ENCODE measurements around the gene TNRC6B. TPM values are rescaled to one million over a fixed set of nuclear protein-coding genes. Genes with fewer than 3 reads are reported as not detected.

Gene TNRC6B
- total and polyA plus RNA-seq, 4 donors = 2.0 to 85.0 (median 46.0) TPM

- Histone ChIP-seq H3K4me1 (ENCODE audit: control insufficient read depth in 1 of 2, insufficient read depth in 2 of 2, low read length in 2 of 2) (peaks cover 4% of the 10 kb centered on the region in 2 donors), H3K4me3 (ENCODE audit: low read length in 2 of 2) (no peak overlapping the region), H3K36me3 (ENCODE audit: control insufficient read depth in 1 of 2, insufficient read depth in 2 of 2, low read length in 1 of 2) (no peaks in the 10 kb centered on the region), H3K9me3 (ENCODE audit: control insufficient read depth, low read length) (no peaks in the 10 kb centered on the region), H3K27ac (ENCODE audit: low read depth in 1 of 2, low read length in 2 of 2) (no peak overlapping the region), H3K27me3 (ENCODE audit: control insufficient read depth in 1 of 2, insufficient read depth in 2 of 2, low read length in 1 of 2) (no peaks in the 10 kb centered on the region)
- no peak for ATAC-seq (ENCODE audit: low FRiP score)
- 94 to 97% methylated on average over 7 of the region's 7 CpGs for WGBS, 2 donors
- no peak for DNase-seq
- intact Hi-C loops (cut with DNase I) = no loop called here
Observed at GRCh38 chr22:40199852-40200251, 22.1 kb downstream of the TNRC6B start.

GRCh38 chr22:40200795-40201530 lies 23.2 kb downstream of the TNRC6B start:
- WGBS, 2 donors = 45 to 52% methylated on average over 7 of the region's 7 CpGs
- DNase-seq (no peak), ATAC-seq (ENCODE audit: low FRiP score) (no peak)
- intact Hi-C loops (cut with DNase I) = no loop called here
- H3K4me3 ChIP-seq (ENCODE audit: low read length in 2 of 2) = no peak overlapping the region
- H3K36me3 ChIP-seq (ENCODE audit: control insufficient read depth in 1 of 2, insufficient read depth in 2 of 2, low read length in 1 of 2) = no peaks in the 10 kb centered on the region
- H3K27ac ChIP-seq (ENCODE audit: low read depth in 1 of 2, low read length in 2 of 2) = no peak overlapping the region
- no peaks in the 10 kb centered on the region for H3K9me3 ChIP-seq (ENCODE audit: control insufficient read depth, low read length)
- H3K4me1 ChIP-seq (ENCODE audit: control insufficient read depth in 1 of 2, insufficient read depth in 2 of 2, low read length in 2 of 2) = peaks cover 4% of the 10 kb centered on the region in 2 donors
- no peaks in the 10 kb centered on the region for H3K27me3 ChIP-seq (ENCODE audit: control insufficient read depth in 1 of 2, insufficient read depth in 2 of 2, low read length in 1 of 2)

- H3K4me3 ChIP-seq (ENCODE audit: low read length in 2 of 2) = no peak overlapping the region
- H3K27me3 ChIP-seq (ENCODE audit: control insufficient read depth in 1 of 2, insufficient read depth in 2 of 2, low read length in 1 of 2) = no peaks in the 10 kb centered on the region
- ATAC-seq (ENCODE audit: low FRiP score) (no peak), DNase-seq (no peak)
- no peaks in the 10 kb centered on the region for H3K9me3 ChIP-seq (ENCODE audit: control insufficient read depth, low read length)
- intact Hi-C loops (cut with DNase I) = no loop called here
- H3K36me3 ChIP-seq (ENCODE audit: control insufficient read depth in 1 of 2, insufficient read depth in 2 of 2, low read length in 1 of 2) = no peaks in the 10 kb centered on the region
- WGBS, 2 donors = 57 to 64% methylated on average over 9 of the region's 9 CpGs
- peaks cover 4% of the 10 kb centered on the region in 2 donors for H3K4me1 ChIP-seq (ENCODE audit: control insufficient read depth in 1 of 2, insufficient read depth in 2 of 2, low read length in 2 of 2)
- H3K27ac ChIP-seq (ENCODE audit: low read depth in 1 of 2, low read length in 2 of 2) = peak overlapping the region in 1 of 2 donors; percentile 69
Observed at GRCh38 chr22:40202225-40202944, 24.7 kb downstream of the TNRC6B start.

- intact Hi-C loops (cut with DNase I) = no loop called here
- Histone ChIP-seq H3K27ac (ENCODE audit: low read depth in 1 of 2, low read length in 2 of 2) (peak overlapping the region; percentile 74 to 83), H3K4me1 (ENCODE audit: control insufficient read depth in 1 of 2, insufficient read depth in 2 of 2, low read length in 2 of 2) (peaks cover 4 to 5% of the 10 kb centered on the region in 2 donors), H3K36me3 (ENCODE audit: control insufficient read depth in 1 of 2, insufficient read depth in 2 of 2, low read length in 1 of 2) (no peaks in the 10 kb centered on the region), H3K27me3 (ENCODE audit: control insufficient read depth in 1 of 2, insufficient read depth in 2 of 2, low read length in 1 of 2) (no peaks in the 10 kb centered on the region), H3K4me3 (ENCODE audit: low read length in 2 of 2) (no peak overlapping the region), H3K9me3 (ENCODE audit: control insufficient read depth, low read length) (no peaks in the 10 kb centered on the region)
- ATAC-seq (ENCODE audit: low FRiP score) = peak; percentile 46
- WGBS, 2 donors = 8 to 12% methylated on average over 5 of the region's 5 CpGs
- DNase-seq = no peak
Observed at GRCh38 chr22:40203572-40203971, 25.8 kb downstream of the TNRC6B start.

- ATAC-seq (ENCODE audit: low FRiP score) (no peak), DNase-seq (no peak)
- intact Hi-C loops (cut with DNase I) = no loop called here
- Histone ChIP-seq H3K36me3 (ENCODE audit: control insufficient read depth in 1 of 2, insufficient read depth in 2 of 2, low read length in 1 of 2) (no peaks in the 10 kb centered on the region), H3K4me3 (ENCODE audit: low read length in 2 of 2) (no peak overlapping the region), H3K27ac (ENCODE audit: low read depth in 1 of 2, low read length in 2 of 2) (peak overlapping the region; percentile 23 to 74), H3K9me3 (ENCODE audit: control insufficient read depth, low read length) (no peaks in the 10 kb centered on the region), H3K27me3 (ENCODE audit: control insufficient read depth in 1 of 2, insufficient read depth in 2 of 2, low read length in 1 of 2) (no peaks in the 10 kb centered on the region), H3K4me1 (ENCODE audit: control insufficient read depth in 1 of 2, insufficient read depth in 2 of 2, low read length in 2 of 2) (peaks cover 4 to 5% of the 10 kb centered on the region in 2 donors)
- 4 to 8% methylated on average over 5 of the region's 5 CpGs for WGBS, 2 donors
Observed at GRCh38 chr22:40204321-40205116, 26.8 kb downstream of the TNRC6B start.

GRCh38 chr22:40206561-40206960 lies 28.8 kb downstream of the TNRC6B start:
- ATAC-seq (ENCODE audit: low FRiP score) (no peak), DNase-seq (no peak)
- intact Hi-C loops (cut with DNase I) = no loop called here
- no peaks in the 10 kb centered on the region for H3K9me3 ChIP-seq (ENCODE audit: control insufficient read depth, low read length)
- H3K27ac ChIP-seq (ENCODE audit: low read depth in 1 of 2, low read length in 2 of 2) = no peak overlapping the region
- H3K36me3 ChIP-seq (ENCODE audit: control insufficient read depth in 1 of 2, insufficient read depth in 2 of 2, low read length in 1 of 2) = no peaks in the 10 kb centered on the region
- no peaks in the 10 kb centered on the region for H3K27me3 ChIP-seq (ENCODE audit: control insufficient read depth in 1 of 2, insufficient read depth in 2 of 2, low read length in 1 of 2)
- H3K4me1 ChIP-seq (ENCODE audit: control insufficient read depth in 1 of 2, insufficient read depth in 2 of 2, low read length in 2 of 2) = peaks cover 3 to 4% of the 10 kb centered on the region in 2 donors
- 88 to 92% methylated on average over 15 of the region's 15 CpGs for WGBS, 2 donors
- H3K4me3 ChIP-seq (ENCODE audit: low read length in 2 of 2) = no peak overlapping the region

GRCh38 chr22:40210818-40211217 lies 33.1 kb downstream of the TNRC6B start:
- no peak for DNase-seq
- WGBS, 2 donors = 76 to 80% methylated on average over 1 of the region's 1 CpG
- H3K4me1 ChIP-seq (ENCODE audit: control insufficient read depth in 1 of 2, insufficient read depth in 2 of 2, low read length in 2 of 2) = peaks cover 0 to 2% of the 10 kb centered on the region in 2 donors
- no peaks in the 10 kb centered on the region for H3K9me3 ChIP-seq (ENCODE audit: control insufficient read depth, low read length)
- H3K36me3 ChIP-seq (ENCODE audit: control insufficient read depth in 1 of 2, insufficient read depth in 2 of 2, low read length in 1 of 2) = no peaks in the 10 kb centered on the region
- no peaks in the 10 kb centered on the region for H3K27me3 ChIP-seq (ENCODE audit: control insufficient read depth in 1 of 2, insufficient read depth in 2 of 2, low read length in 1 of 2)
- H3K4me3 ChIP-seq (ENCODE audit: low read length in 2 of 2) = no peak overlapping the region
- intact Hi-C loops (cut with DNase I) = no loop called here
- no peak for ATAC-seq (ENCODE audit: low FRiP score)
- no peak overlapping the region for H3K27ac ChIP-seq (ENCODE audit: low read depth in 1 of 2, low read length in 2 of 2)

GRCh38 chr22:40211476-40212054 lies 33.8 kb downstream of the TNRC6B start:
- 60 to 76% methylated on average over 12 of the region's 12 CpGs for WGBS, 2 donors
- no peaks in the 10 kb centered on the region for H3K9me3 ChIP-seq (ENCODE audit: control insufficient read depth, low read length)
- H3K27me3 ChIP-seq (ENCODE audit: control insufficient read depth in 1 of 2, insufficient read depth in 2 of 2, low read length in 1 of 2) = no peaks in the 10 kb centered on the region
- H3K4me1 ChIP-seq (ENCODE audit: control insufficient read depth in 1 of 2, insufficient read depth in 2 of 2, low read length in 2 of 2) = peaks cover 0 to 2% of the 10 kb centered on the region in 2 donors
- no peak overlapping the region for H3K4me3 ChIP-seq (ENCODE audit: low read length in 2 of 2)
- no peak overlapping the region for H3K27ac ChIP-seq (ENCODE audit: low read depth in 1 of 2, low read length in 2 of 2)
- DNase-seq (no peak), ATAC-seq (ENCODE audit: low FRiP score) (no peak)
- H3K36me3 ChIP-seq (ENCODE audit: control insufficient read depth in 1 of 2, insufficient read depth in 2 of 2, low read length in 1 of 2) = no peaks in the 10 kb centered on the region
- intact Hi-C loops (cut with DNase I) = no loop called here

Data from aorta (tissue), 5 donors.